Adrenal gland (tissue), 5 donors: ENCODE measurements around the gene GPR149.

Experiments
- CTCF ChIP-seq, 6 experiments: fragments of 450-650 bp in 4 of 6; fragments of 200-600 bp in 2 of 6; sonication (generic) in 1 of 6; IDR thresholded peaks; 1 replicate in 5 of 6; 2 replicates in 1 of 6; pipeline versions ENCODE4 v1.5.1 to v1.8.0; 2016 to 2021; ENCODE audit warnings: antibody characterized with exemption in 6 of 6, mild to moderate bottlenecking in 2 of 6, moderate library complexity in 1 of 6
- POLR2A ChIP-seq, 2 donors: fragments of 450-650 bp; IDR thresholded peaks; one replicate each; pipeline ENCODE4 v1.6.1; 2017; ENCODE audit warnings: antibody characterized with exemption in 2 of 2, mild to moderate bottlenecking in 2 of 2, moderate library complexity in 1 of 2
- donor health status: DM: no; HTN: no; CAD: no.

- TF ChIP-seq CTCF (IDR thresholded peaks at IDR 0.05): no peak
- no peak for TF ChIP-seq POLR2A (IDR thresholded peaks at IDR 0.05)
Measured at GRCh38 chr3:154464440-154465190, 34.6 kb upstream of the GPR149 start.
